ENCODE measurements around the gene POGZ. TPM values are rescaled to one million over a fixed set of nuclear protein-coding genes. Genes with fewer than 3 reads are reported as not detected.

The POGZ gene
- 93.0 and 102 TPM in 2 replicates for total RNA-seq (2021)
- long read RNA-seq, partial matches to known transcripts, result 14 of 27 reads
- long read RNA-seq, other reads (novel, unspliced or antisense), result 13 of 27 reads

- H4K5ac ChIP-seq (ENCODE audit: insufficient read length, low read depth, low read length), result no peak within 1 kb of the TSS
- H3K4ac ChIP-seq (ENCODE audit: low read depth, low read length), result no peak within 1 kb of the TSS; the same call in 1 of the 2 replicates
- Mint-ChIP-seq H3K9me3 (no peaks in the 10 kb centered on the region), H3K36me3 (ENCODE audit: insufficient read depth in 1 of 3, low read depth in 3 of 3) (peaks cover 0 to 4% (median 0%) of the 10 kb centered on the region in 3 experiments; a peak in 3 of 7 replicates), H3K4me3 (peak within 1 kb of the TSS; percentile 77 to 87), H3K27ac (peak within 1 kb of the TSS; percentile 51 to 99 (median 98)), H3K27me3 (ENCODE audit: low read depth) (peaks cover 28% of the 10 kb centered on the region), H3K4me1 (peaks cover 9 to 13% of the 10 kb centered on the region in 2 experiments)
- no peaks in the 10 kb centered on the region for H3K27me3 ChIP-seq (ENCODE audit: insufficient read depth, low read length)
- no peak within 1 kb of the TSS for H2AK5ac ChIP-seq (ENCODE audit: insufficient read length, low read length)
- H3K14ac ChIP-seq (ENCODE audit: insufficient read depth, low read length), result peak within 1 kb of the TSS; percentile 91; the same call in 1 of the 2 replicates
- H3K9ac ChIP-seq (ENCODE audit: extremely low read depth, insufficient read length, low read length), result peak within 1 kb of the TSS; percentile 96
- peak within 1 kb of the TSS; percentile 91 for H3K4me2 ChIP-seq (ENCODE audit: insufficient read depth, insufficient read length, low read length)
- peaks cover 25% of the 10 kb centered on the region; the same call in 1 of the 2 replicates for H3K79me2 ChIP-seq (ENCODE audit: insufficient read depth, low read length)
- H3K23ac ChIP-seq (ENCODE audit: insufficient read length, low read depth, low read length), result no peak within 1 kb of the TSS
- H4K8ac ChIP-seq (replicated peaks; ENCODE audit: insufficient read length, low read depth, low read length), result no peak within 1 kb of the TSS
- DNase-seq, result peak; percentile 94
- H3K9me3 ChIP-seq (ENCODE audit: control insufficient read depth, low read depth, low read length), result no peaks in the 10 kb centered on the region
- no peak within 1 kb of the TSS for H3K56ac ChIP-seq (ENCODE audit: insufficient read length, low read depth, low read length)
- peak within 1 kb of the TSS; percentile 40 for H2BK120ac ChIP-seq (ENCODE audit: low read depth, low read length, poor library complexity, severe bottlenecking)
- H2AFZ ChIP-seq (ENCODE audit: low read length), result peak within 1 kb of the TSS; percentile 63
- H3K27ac ChIP-seq (ENCODE audit: insufficient read length, low read depth, low read length), result peak within 1 kb of the TSS; percentile 67
- no peak within 1 kb of the TSS for H2BK5ac ChIP-seq (ENCODE audit: insufficient read length, low read length)
- H4K91ac ChIP-seq (ENCODE audit: insufficient read length, low read depth, low read length), result no peak within 1 kb of the TSS
- H3T11ph ChIP-seq (ENCODE audit: low read length), result peak within 1 kb of the TSS; percentile 92
- H2BK15ac ChIP-seq (ENCODE audit: low read depth, low read length), result no peak within 1 kb of the TSS
- no peak for TF ChIP-seq CTCF (conservative IDR thresholded peaks at IDR 0.05)
- peaks cover 5% of the 10 kb centered on the region for H3K23me2 ChIP-seq (ENCODE audit: insufficient read length, low read depth, low read length, poor library complexity, severe bottlenecking)
- H4K20me1 ChIP-seq (ENCODE audit: control insufficient read depth, insufficient read depth, insufficient read length), result no peaks in the 10 kb centered on the region
- H2BK12ac ChIP-seq (ENCODE audit: insufficient read length, low read depth, low read length), result no peak within 1 kb of the TSS
- no CpG with 5 or more reads among the region's 30 CpGs for WGBS (ENCODE audit: extremely low coverage, insufficient read length, low lambda C conversion rate)
- H3K79me1 ChIP-seq (ENCODE audit: insufficient read depth, low read depth, low read length, poor library complexity, severe bottlenecking), result peaks cover 6% of the 10 kb centered on the region
- peak within 1 kb of the TSS; percentile 94 for H3K18ac ChIP-seq (ENCODE audit: insufficient read length, low read depth, low read length)
- no peak within 1 kb of the TSS for H2BK20ac ChIP-seq (ENCODE audit: low read depth, low read length, poor library complexity, severe bottlenecking)
- no peaks in the 10 kb centered on the region; the same call in 1 of the 2 replicates for H3K4me1 ChIP-seq (ENCODE audit: insufficient read depth, low read length)
Measured at GRCh38 chr1:151459331-151460046, at the start of gene POGZ. TSS of gene POGZ (minus strand) at chr1:151459494. CDS start at chr1:151442204, 17,290 bp downstream.

Data from H9 (cell line).